ENCODE results near the gene NIPSNAP3A.

- TF ChIP-seq, protein P1, sequence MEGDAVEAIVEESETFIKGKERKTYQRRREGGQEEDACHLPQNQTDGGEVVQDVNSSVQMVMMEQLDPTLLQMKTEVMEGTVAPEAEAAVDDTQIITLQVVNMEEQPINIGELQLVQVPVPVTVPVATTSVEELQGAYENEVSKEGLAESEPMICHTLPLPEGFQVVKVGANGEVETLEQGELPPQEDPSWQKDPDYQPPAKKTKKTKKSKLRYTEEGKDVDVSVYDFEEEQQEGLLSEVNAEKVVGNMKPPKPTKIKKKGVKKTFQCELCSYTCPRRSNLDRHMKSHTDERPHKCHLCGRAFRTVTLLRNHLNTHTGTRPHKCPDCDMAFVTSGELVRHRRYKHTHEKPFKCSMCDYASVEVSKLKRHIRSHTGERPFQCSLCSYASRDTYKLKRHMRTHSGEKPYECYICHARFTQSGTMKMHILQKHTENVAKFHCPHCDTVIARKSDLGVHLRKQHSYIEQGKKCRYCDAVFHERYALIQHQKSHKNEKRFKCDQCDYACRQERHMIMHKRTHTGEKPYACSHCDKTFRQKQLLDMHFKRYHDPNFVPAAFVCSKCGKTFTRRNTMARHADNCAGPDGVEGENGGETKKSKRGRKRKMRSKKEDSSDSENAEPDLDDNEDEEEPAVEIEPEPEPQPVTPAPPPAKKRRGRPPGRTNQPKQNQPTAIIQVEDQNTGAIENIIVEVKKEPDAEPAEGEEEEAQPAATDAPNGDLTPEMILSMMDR (IDR thresholded peaks at IDR 0.05), result peak; percentile 43 to 53 (median 46)
- TF ChIP-seq POLR2AphosphoS5 (IDR thresholded peaks at IDR 0.05; ENCODE audit: insufficient read depth in 1 of 2, low read depth in 1 of 2), result no peak
Observed at GRCh38 chr9:104743376-104743985, 4.0 kb upstream of the NIPSNAP3A start.

Measured in vagina (tissue), 2 donors.